ENCODE results near the gene MNAT1.

The MNAT1 gene

GRCh38 chr14:60905923-60906322 is 171.4 kb downstream of the MNAT1 start:
- Histone ChIP-seq H3K9me3 (ENCODE audit: control insufficient read depth, insufficient read depth, low read length) (no peaks in the 10 kb centered on the region), H3K4me1 (ENCODE audit: control insufficient read depth, insufficient read depth, low read length) (no peaks in the 10 kb centered on the region), H3K9ac (ENCODE audit: low read depth, low read length) (no peak overlapping the region)

GRCh38 chr14:60915781-60916180 is 181.2 kb downstream of the MNAT1 start:
- no peak overlapping the region for H3K9ac ChIP-seq (ENCODE audit: low read depth, low read length)
- no peaks in the 10 kb centered on the region for H3K36me3 ChIP-seq (ENCODE audit: control insufficient read depth, insufficient read depth, low read length)
- no peaks in the 10 kb centered on the region for H3K4me1 ChIP-seq (ENCODE audit: control insufficient read depth, insufficient read depth, low read length)
- no peaks in the 10 kb centered on the region for H3K27me3 ChIP-seq (ENCODE audit: control insufficient read depth, insufficient read depth, low read length)
- H3K9me3 ChIP-seq (ENCODE audit: control insufficient read depth, insufficient read depth, low read length) = no peaks in the 10 kb centered on the region
- no peak overlapping the region for H3K4me3 ChIP-seq (ENCODE audit: low read depth, low read length)

More at GRCh38 chr14:60905923-60906322, 171.4 kb downstream of the MNAT1 start:
- Histone ChIP-seq H3K4me3 (ENCODE audit: low read depth, low read length) (no peak overlapping the region), H3K36me3 (ENCODE audit: control insufficient read depth, insufficient read depth, low read length) (no peaks in the 10 kb centered on the region), H3K27me3 (ENCODE audit: control insufficient read depth, insufficient read depth, low read length) (no peaks in the 10 kb centered on the region)

- Histone ChIP-seq H3K27me3 (ENCODE audit: control insufficient read depth, insufficient read depth, low read length) (no peaks in the 10 kb centered on the region), H3K4me3 (ENCODE audit: low read depth, low read length) (no peak overlapping the region), H3K9ac (ENCODE audit: low read depth, low read length) (no peak overlapping the region), H3K9me3 (ENCODE audit: control insufficient read depth, insufficient read depth, low read length) (no peaks in the 10 kb centered on the region), H3K4me1 (ENCODE audit: control insufficient read depth, insufficient read depth, low read length) (no peaks in the 10 kb centered on the region), H3K36me3 (ENCODE audit: control insufficient read depth, insufficient read depth, low read length) (no peaks in the 10 kb centered on the region)
These were observed 187.5 kb downstream of the MNAT1 start for GRCh38 chr14:60922050-60922449.

GRCh38 chr14:60925286-60925685 is 190.7 kb downstream of the MNAT1 start:
- Histone ChIP-seq H3K9ac (ENCODE audit: low read depth, low read length) (no peak overlapping the region), H3K4me3 (ENCODE audit: low read depth, low read length) (no peak overlapping the region), H3K4me1 (ENCODE audit: control insufficient read depth, insufficient read depth, low read length) (no peaks in the 10 kb centered on the region), H3K36me3 (ENCODE audit: control insufficient read depth, insufficient read depth, low read length) (no peaks in the 10 kb centered on the region), H3K27me3 (ENCODE audit: control insufficient read depth, insufficient read depth, low read length) (no peaks in the 10 kb centered on the region), H3K9me3 (ENCODE audit: control insufficient read depth, insufficient read depth, low read length) (no peaks in the 10 kb centered on the region)

- H3K27me3 ChIP-seq (ENCODE audit: control insufficient read depth, insufficient read depth, low read length) = no peaks in the 10 kb centered on the region
- no peak overlapping the region for H3K4me3 ChIP-seq (ENCODE audit: low read depth, low read length)
- no peak overlapping the region for H3K9ac ChIP-seq (ENCODE audit: low read depth, low read length)
- H3K4me1 ChIP-seq (ENCODE audit: control insufficient read depth, insufficient read depth, low read length) = no peaks in the 10 kb centered on the region
- no peaks in the 10 kb centered on the region for H3K9me3 ChIP-seq (ENCODE audit: control insufficient read depth, insufficient read depth, low read length)
- no peaks in the 10 kb centered on the region for H3K36me3 ChIP-seq (ENCODE audit: control insufficient read depth, insufficient read depth, low read length)
These were observed 191.4 kb downstream of the MNAT1 start for GRCh38 chr14:60926002-60926401.

- Histone ChIP-seq H3K27me3 (ENCODE audit: control insufficient read depth, insufficient read depth, low read length) (no peaks in the 10 kb centered on the region), H3K9ac (ENCODE audit: low read depth, low read length) (no peak overlapping the region), H3K4me1 (ENCODE audit: control insufficient read depth, insufficient read depth, low read length) (no peaks in the 10 kb centered on the region), H3K36me3 (ENCODE audit: control insufficient read depth, insufficient read depth, low read length) (no peaks in the 10 kb centered on the region), H3K9me3 (ENCODE audit: control insufficient read depth, insufficient read depth, low read length) (no peaks in the 10 kb centered on the region), H3K4me3 (ENCODE audit: low read depth, low read length) (no peak overlapping the region)
These were observed 196.7 kb downstream of the MNAT1 start for GRCh38 chr14:60931218-60931617.

- Histone ChIP-seq H3K4me1 (ENCODE audit: control insufficient read depth, insufficient read depth, low read length) (no peaks in the 10 kb centered on the region), H3K9me3 (ENCODE audit: control insufficient read depth, insufficient read depth, low read length) (no peaks in the 10 kb centered on the region), H3K9ac (ENCODE audit: low read depth, low read length) (no peak overlapping the region), H3K27me3 (ENCODE audit: control insufficient read depth, insufficient read depth, low read length) (no peaks in the 10 kb centered on the region), H3K4me3 (ENCODE audit: low read depth, low read length) (no peak overlapping the region), H3K36me3 (ENCODE audit: control insufficient read depth, insufficient read depth, low read length) (no peaks in the 10 kb centered on the region)
These were observed 199.5 kb downstream of the MNAT1 start for GRCh38 chr14:60933920-60934655.

GRCh38 chr14:60935319-60935718 is 200.8 kb downstream of the MNAT1 start:
- no peaks in the 10 kb centered on the region for H3K4me1 ChIP-seq (ENCODE audit: control insufficient read depth, insufficient read depth, low read length)
- H3K9me3 ChIP-seq (ENCODE audit: control insufficient read depth, insufficient read depth, low read length) = no peaks in the 10 kb centered on the region
- H3K27me3 ChIP-seq (ENCODE audit: control insufficient read depth, insufficient read depth, low read length) = no peaks in the 10 kb centered on the region
- no peak overlapping the region for H3K9ac ChIP-seq (ENCODE audit: low read depth, low read length)
- H3K4me3 ChIP-seq (ENCODE audit: low read depth, low read length) = no peak overlapping the region
- no peaks in the 10 kb centered on the region for H3K36me3 ChIP-seq (ENCODE audit: control insufficient read depth, insufficient read depth, low read length)

- no peaks in the 10 kb centered on the region for H3K4me1 ChIP-seq (ENCODE audit: control insufficient read depth, insufficient read depth, low read length)
- no peak overlapping the region for H3K4me3 ChIP-seq (ENCODE audit: low read depth, low read length)
- H3K9ac ChIP-seq (ENCODE audit: low read depth, low read length) = no peak overlapping the region
- H3K36me3 ChIP-seq (ENCODE audit: control insufficient read depth, insufficient read depth, low read length) = no peaks in the 10 kb centered on the region
- H3K27me3 ChIP-seq (ENCODE audit: control insufficient read depth, insufficient read depth, low read length) = no peaks in the 10 kb centered on the region
- no peaks in the 10 kb centered on the region for H3K9me3 ChIP-seq (ENCODE audit: control insufficient read depth, insufficient read depth, low read length)
These were observed 209.1 kb downstream of the MNAT1 start for GRCh38 chr14:60943637-60944032.

- Histone ChIP-seq H3K9me3 (ENCODE audit: control insufficient read depth, insufficient read depth, low read length) (no peaks in the 10 kb centered on the region), H3K27me3 (ENCODE audit: control insufficient read depth, insufficient read depth, low read length) (no peaks in the 10 kb centered on the region), H3K4me3 (ENCODE audit: low read depth, low read length) (no peak overlapping the region), H3K36me3 (ENCODE audit: control insufficient read depth, insufficient read depth, low read length) (no peaks in the 10 kb centered on the region), H3K9ac (ENCODE audit: low read depth, low read length) (no peak overlapping the region), H3K4me1 (ENCODE audit: control insufficient read depth, insufficient read depth, low read length) (no peaks in the 10 kb centered on the region)
These were observed 209.6 kb downstream of the MNAT1 start for GRCh38 chr14:60944204-60944603.

- no peaks in the 10 kb centered on the region for H3K27me3 ChIP-seq (ENCODE audit: control insufficient read depth, insufficient read depth, low read length)
These were observed 211.4 kb downstream of the MNAT1 start for GRCh38 chr14:60945984-60946383.

GRCh38 chr14:60946773-60947172 is 212.2 kb downstream of the MNAT1 start:
- H3K9ac ChIP-seq (ENCODE audit: low read depth, low read length) = no peak overlapping the region

More at GRCh38 chr14:60945984-60946383, 211.4 kb downstream of the MNAT1 start:
- no peaks in the 10 kb centered on the region for H3K9me3 ChIP-seq (ENCODE audit: control insufficient read depth, insufficient read depth, low read length)
- H3K4me1 ChIP-seq (ENCODE audit: control insufficient read depth, insufficient read depth, low read length) = no peaks in the 10 kb centered on the region
- H3K9ac ChIP-seq (ENCODE audit: low read depth, low read length) = no peak overlapping the region
- no peaks in the 10 kb centered on the region for H3K36me3 ChIP-seq (ENCODE audit: control insufficient read depth, insufficient read depth, low read length)
- H3K4me3 ChIP-seq (ENCODE audit: low read depth, low read length) = no peak overlapping the region

More at GRCh38 chr14:60946773-60947172, 212.2 kb downstream of the MNAT1 start:
- Histone ChIP-seq H3K9me3 (ENCODE audit: control insufficient read depth, insufficient read depth, low read length) (no peaks in the 10 kb centered on the region), H3K4me3 (ENCODE audit: low read depth, low read length) (no peak overlapping the region), H3K36me3 (ENCODE audit: control insufficient read depth, insufficient read depth, low read length) (no peaks in the 10 kb centered on the region), H3K4me1 (ENCODE audit: control insufficient read depth, insufficient read depth, low read length) (no peaks in the 10 kb centered on the region), H3K27me3 (ENCODE audit: control insufficient read depth, insufficient read depth, low read length) (no peaks in the 10 kb centered on the region)

All from iPS-15b (cell line).